HEK293T (cell line): ENCODE measurements around the gene TBX10.

Experiments used
- BHLHE40 ChIP-seq: fragments of 450-650 bp; IDR thresholded peaks from 2 replicates; pipeline ENCODE4 v1.6.1; 2016; ENCODE audit warnings: mild to moderate bottlenecking, moderate library complexity, borderline replicate concordance
- CTBP1 ChIP-seq: fragments of 450-650 bp; IDR thresholded peaks from 2 replicates; pipeline ENCODE4 v1.6.1; 2016; ENCODE audit warnings: borderline replicate concordance
- ELF4 ChIP-seq: fragments of 450-650 bp; IDR thresholded peaks from 2 replicates; pipeline ENCODE4 v1.6.1; 2017; ENCODE audit warnings: antibody characterized with exemption
- FOXA1 ChIP-seq: fragments of 450-650 bp; IDR thresholded peaks from 2 replicates; pipeline ENCODE4 v1.6.1; 2016; ENCODE audit warnings: mild to moderate bottlenecking
- FOXM1 ChIP-seq: fragments of 450-650 bp; IDR thresholded peaks from 2 replicates; pipeline ENCODE4 v1.6.1; 2017; ENCODE audit warnings: mild to moderate bottlenecking, borderline replicate concordance
- SUZ12 ChIP-seq: fragments of 450-650 bp; IDR thresholded peaks from 2 replicates; pipeline ENCODE4 v1.6.1; 2016; ENCODE audit warnings: mild to moderate bottlenecking
- ZNF384 ChIP-seq: fragments of 450-650 bp; IDR thresholded peaks from 2 replicates; pipeline ENCODE4 v1.6.1; 2016

GRCh38 chr11:67596753-67597300, 42.7 kb downstream of the TBX10 start:
- no peak for TF ChIP-seq ZNF384
- no peak for TF ChIP-seq FOXA1
- no peak for TF ChIP-seq ELF4
- TF ChIP-seq FOXM1: no peak
- TF ChIP-seq SUZ12: no peak
- no peak for TF ChIP-seq CTBP1
- no peak for TF ChIP-seq BHLHE40
